Fibroblast of the conjunctiva (primary cell): ENCODE measurements around the gene LRP5.
"Not testable (repeated sequence)": the region's sequence is repeated elsewhere in the genome, so short reads cannot be mapped to it uniquely, and the experiment has no call there.

Source experiments
- DNase-seq: peaks from one replicate; pipeline ENCODE4 v3.0.0-alpha.2; 2010; ENCODE audit warnings: low read depth

LRP5 gene

DNA sequence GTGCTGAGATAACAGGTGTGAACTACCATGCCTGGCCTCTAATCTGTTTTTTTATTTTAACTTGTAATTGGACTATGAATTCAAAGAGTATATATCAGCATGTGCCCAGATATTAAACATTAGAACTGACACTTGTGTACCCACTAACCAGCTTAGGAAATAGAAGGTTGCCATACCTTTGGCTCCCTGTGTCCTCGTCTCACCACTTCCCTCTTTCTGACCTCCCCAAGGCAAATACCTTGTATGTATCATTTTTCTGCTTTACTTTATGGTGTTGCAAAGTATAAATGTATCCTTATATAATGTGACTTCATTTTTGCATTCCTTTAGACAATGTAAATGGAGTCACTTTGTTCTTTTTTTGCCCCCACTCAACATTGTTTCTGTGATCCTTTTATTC lies 157.3 kb downstream of the LRP5 start:
- DNase-seq = no peak

DNA sequence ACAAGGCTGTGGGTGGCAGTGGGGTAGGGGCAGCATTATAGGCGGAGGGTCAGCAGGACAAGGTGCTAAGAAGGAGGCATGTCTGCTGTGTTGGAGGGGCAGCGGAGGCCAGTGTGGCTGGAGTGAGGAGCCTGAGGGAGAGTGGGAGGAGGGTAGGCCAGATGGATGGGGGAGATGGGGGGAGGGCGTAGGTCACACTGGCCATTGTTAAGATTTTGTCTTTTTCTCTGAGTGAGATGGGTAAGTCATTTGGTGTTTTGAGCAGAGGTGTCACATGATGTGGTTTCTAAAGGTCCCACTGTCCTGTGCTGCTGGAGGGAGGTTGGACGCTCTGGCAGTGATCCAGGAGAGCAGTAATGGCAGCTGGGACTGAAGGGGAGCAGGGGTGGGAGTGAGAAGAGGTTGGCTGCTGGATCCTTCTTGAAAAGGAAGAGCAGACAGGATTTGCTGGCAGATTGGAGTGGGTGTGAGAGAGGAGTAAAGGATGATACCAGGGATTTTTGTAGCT lies 158.0 kb downstream of the LRP5 start:
- no peak for DNase-seq

DNA sequence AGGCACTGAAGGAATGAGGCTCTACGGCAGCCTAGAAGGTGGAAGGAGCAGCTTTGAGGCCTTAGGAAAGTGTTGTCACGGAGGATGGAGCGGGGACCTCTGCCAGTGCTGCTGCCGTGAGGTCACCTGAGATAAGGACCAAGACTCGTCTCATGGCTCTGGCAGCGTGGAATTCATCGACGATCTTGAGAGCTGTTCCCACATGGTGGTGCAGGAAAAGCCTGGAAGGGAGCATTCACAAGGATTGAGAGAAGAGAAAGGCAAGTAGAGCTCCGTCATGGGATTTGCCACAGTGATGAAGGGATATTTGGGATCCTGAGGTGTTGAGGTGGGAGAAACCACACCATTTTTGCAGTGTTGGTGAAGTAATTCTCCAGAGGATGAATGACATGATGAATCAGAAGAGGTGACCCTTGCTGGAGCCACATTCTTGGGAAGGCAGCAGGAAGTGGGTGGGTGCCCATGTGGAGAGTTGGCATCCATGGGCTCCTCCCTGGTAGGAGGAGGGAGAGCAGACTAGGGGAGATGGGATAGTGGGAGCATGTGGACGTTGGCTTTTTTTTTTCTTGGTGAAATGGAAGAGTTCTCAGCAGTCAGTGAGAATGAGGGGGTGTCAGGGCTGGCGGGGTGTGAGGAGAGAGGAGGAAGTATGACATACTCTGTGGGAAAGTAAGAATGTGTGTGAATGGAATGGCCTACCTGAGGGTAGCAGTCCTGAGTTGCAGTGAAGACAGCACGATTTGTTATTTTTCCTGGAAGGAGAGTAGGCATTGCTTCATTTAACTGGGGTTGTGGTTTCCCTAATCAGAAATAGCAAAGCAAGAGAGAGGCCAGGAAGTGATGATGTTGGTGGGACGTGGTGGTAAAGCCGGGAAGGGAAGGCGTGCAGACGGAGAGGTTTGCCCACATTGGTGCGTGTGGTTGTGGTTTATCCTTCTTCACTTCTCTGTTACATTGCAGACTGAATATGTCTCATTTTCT lies 159.3 kb downstream of the LRP5 start:
- DNase-seq = no peak

DNA sequence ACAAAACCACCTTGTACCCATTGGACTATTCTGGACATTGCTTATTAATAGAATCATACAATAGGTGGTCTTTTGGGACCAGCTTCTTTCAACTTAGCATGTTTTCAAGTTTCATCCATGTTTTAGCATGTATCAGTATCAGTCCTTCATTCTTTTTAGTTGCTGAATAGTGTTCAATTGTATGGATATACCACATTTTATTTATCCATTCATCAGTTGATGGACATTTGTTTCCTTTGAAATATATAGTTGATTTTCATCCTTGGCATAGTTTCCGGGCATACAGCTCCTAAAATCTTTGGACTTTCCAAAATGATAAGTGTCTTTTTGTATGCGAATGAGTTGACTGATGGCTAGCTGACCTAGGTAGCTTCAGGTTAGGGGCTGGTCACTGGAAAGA lies 160.4 kb downstream of the LRP5 start:
- no peak for DNase-seq

DNA sequence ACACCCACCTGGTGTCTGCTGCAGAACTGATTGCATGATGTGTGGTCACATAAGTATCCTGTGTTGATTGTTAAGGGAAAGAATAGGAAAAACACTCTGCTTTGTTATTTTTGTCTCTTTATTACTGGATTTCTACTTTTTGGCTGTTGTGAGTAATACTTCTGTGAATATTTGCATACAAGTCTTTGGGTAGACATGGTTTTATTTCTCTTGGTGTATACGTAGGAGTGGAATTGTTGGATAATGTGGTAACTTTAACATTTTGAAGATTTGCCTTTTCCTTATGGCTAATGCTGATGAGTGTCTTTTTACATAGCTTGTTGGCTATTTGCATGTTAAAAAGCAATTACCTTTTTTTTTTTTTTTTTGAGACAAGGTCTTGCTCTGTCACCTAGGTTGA lies 161.3 kb downstream of the LRP5 start:
- no peak for DNase-seq

DNA sequence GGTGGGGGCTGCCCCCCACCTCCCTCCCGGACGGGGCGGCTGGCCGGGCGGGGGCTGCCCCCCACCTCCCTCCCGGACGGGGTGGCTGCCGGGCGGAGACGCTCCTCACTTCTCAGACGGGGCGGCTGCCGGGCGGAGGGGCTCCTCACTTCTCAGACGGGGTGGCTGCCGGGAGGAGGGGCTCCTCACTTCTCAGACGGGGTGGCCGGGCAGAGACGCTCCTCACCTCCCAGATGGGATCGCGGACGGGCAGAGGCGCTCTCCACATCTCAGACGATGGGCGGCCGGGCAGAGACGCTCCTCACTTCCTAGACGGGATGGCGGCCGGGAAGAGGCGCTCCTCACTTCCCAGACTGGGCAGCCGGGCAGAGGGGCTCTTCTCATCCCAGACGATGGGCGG lies 163.2 kb downstream of the LRP5 start:
- DNase-seq = not testable (repeated sequence)

DNA sequence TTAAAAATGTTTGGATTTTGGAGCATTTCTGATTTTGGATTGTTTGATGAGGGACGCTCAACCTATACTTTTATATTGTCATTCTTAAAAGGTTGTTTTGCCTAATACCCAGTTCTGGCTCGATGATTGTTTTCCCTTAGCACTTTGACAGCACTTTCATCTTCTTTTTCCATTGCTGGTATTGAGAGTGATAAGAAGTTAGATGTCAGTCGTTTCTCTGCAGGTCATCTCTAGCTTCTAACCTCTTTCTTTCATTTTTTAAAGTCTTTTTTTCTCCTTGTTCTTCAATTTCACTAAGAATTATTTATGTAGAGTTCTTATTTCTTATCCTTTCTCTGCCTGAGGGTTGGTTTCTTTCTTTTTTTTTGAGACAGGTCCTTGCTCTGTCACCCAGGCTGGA lies 167.0 kb downstream of the LRP5 start:
- no peak for DNase-seq

DNA sequence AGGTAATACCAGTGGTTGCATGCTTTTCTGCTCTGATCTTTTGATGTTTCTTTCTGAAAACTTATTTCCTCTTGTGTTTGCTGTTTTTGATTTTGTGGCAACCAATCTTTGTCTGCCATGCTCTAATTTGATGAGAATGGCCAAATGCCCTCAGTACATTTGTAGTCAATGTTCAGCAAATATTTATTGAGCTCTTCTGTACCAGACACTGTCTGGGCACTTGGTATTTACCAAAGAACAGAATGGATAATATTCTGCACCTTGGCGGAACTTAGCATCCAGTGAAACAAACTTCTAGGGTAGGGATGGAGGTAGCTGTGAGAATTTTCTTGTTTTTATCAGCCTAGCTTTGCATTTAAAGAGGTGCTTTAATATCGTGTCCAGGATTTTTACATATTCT lies 167.8 kb downstream of the LRP5 start:
- no peak for DNase-seq

DNA sequence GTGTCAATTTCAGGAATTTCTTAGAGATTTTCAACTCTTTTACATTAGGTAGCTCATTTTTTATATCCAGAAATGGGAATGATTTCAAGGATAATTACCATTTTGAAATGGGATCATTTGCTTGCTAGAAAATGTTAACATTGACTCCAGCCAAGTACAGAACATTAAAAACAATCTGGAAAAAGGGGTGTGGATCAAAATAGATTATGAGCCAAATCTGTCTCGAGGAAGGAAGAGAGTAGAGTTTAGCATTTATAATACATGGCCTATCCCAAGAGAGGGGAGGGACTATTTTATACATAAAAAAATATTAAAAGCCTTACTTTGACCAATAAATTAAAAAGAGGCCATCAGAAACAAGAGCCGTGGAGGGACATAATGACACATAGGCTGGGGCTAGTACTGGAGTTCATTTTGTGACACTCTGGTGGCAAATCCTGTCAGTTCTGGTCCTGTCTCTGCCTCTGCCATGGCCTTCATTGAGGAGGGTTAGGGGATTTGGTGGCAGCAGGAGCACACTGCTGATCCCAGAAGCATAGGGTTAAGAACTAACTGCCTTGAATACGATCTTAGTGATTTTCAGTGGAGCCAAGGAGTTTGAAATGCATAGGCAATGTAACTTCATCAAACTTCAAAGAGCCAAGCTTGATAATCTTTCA lies 168.6 kb downstream of the LRP5 start:
- no peak for DNase-seq

DNA sequence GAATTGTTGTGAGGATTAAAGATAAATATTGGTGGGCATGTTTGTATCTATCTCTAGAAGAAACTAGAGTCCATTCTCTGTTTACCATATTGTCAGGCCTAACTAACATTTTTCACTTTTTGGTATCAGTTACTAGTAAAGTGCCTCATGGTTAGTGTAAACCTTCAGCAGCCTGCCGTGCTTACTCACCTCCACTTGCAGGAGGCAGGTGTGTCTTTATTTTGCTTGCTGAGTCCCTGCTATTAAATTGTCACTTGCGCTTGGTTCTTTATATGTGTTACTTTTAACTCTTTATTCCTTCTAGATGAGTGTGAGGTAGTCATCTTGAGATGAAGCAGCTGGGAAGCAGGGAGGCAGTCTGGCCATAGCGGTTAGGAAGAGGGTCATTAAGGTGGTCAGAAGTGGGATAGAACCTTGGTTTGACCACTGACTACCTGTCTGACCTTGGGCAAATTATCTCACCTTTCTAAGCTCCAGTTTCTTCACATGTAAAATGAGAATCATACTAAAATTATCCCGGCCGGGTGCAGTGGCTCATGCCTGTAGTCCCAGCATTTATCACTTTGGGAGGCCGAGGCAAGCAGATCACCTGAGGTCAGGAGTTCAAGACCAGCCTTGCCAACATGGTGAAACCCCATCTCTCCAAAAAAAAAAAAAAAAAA lies 169.3 kb downstream of the LRP5 start:
- DNase-seq = no peak

DNA sequence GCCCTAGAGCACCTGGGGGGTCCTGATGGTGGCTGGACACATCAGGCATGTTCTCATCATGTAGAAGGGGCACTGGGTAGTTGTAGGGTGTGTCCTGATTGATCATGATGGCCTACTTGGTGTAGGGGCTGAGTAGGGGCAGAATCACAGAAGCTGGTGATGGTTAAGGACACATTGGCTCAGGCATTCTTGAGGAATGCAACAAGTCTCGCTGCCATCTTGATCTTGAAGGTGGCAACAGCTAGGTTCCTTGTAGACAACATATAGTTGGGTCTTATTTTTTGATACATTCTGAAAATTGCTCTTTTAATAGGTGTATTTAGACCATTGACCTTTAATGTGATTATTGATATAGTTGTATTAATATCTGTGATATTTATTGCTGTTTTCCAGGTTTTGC lies 176.2 kb downstream of the LRP5 start:
- no peak for DNase-seq

DNA sequence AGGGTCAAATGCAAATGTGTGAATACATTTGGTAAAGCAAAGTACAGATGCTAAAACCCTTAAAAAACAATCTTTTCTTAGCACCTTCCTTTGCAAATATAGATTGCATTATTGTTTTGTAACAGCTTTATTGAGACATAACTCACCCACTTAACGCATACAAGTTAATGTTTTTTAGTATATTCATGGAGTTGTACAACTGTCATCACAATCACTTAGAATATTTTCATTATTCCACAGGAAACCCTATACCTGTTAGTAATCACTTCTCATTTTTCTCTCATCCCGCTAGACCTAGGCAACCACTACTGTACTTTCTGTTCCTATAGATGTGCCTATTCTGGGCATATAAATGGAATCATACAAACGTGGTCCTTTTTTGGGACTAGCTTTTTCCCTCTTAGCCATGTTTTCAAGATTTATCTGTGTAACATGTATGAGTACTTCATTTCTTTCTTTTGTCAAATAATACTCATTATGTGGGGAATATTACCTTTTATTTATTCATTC lies 182.9 kb downstream of the LRP5 start:
- DNase-seq = no peak

DNA sequence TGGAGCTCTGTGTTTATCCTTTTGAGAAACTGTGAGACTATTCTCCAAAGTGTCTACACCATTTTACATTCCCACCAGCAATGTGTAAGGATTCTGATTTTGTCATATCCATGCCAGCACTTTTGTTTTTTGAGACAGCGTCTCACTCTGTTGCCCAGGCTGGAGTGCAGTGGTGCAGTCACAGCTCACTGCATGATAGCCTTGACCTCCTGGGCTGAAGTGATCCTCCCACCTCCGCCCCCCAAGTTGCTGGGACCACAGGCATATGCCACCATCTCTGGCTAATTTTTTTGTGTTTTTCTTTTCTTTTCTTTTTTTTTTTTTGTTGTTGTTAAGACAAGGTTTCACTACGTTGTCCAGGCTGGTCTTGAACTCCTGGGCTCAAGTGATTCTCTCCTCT lies 183.5 kb downstream of the LRP5 start:
- no peak for DNase-seq

DNA sequence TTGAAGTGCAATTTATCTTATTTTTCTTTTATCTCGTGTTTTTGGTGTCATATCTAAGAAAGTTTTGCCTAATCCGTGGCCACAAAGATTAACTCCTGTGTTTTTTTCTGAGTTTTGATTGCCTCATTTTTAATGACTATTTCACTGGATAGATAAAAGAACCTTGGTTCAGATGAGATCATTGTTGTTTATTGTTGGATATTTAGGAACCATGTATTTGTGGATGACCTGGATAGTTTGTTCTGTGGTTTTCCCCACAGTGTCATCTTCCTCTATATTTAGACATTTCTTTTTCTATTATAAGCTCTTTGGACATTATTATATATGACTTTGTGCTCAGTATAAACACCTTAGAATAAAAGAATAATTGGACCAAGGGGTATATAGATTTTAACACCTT lies 185.4 kb downstream of the LRP5 start:
- no peak for DNase-seq

DNA sequence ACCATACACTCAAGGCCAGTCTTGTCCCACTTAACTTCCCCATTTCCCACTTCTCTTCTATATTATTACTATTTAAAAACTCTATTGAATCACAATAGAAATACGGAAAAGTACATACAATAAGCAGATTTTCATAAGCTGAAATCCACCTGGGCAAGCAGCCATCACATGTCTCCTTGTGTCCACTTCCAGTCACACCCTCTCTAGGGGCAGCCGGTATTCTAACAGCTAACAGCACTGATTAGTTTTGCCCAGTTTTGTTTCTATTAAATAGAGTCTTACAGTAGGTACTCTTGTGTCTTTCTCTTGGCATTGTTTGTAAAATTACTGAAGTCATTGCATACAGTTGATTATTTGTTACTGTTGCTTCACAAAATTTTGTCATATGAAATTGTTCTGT lies 185.9 kb downstream of the LRP5 start:
- no peak for DNase-seq
